IPS DF 6.9 (cell line): ENCODE measurements around the gene GALNT2.

Source experiments
- DNase-seq: peaks from one replicate; pipeline ENCODE4 v3.0.0-alpha.2; 2013; ENCODE audit warnings: low read depth, low spot score
- H3K27ac ChIP-seq: one replicate; pipeline ENCODE4 v1.5.1; 2013; ENCODE audit warnings: low read length, control low read depth
- H3K27me3 ChIP-seq: 2 replicates; pipeline ENCODE4 v1.6.1; 2013; ENCODE audit warnings: mild to moderate bottlenecking, low read length; ENCODE audit not compliant: control insufficient read depth, insufficient read depth
- H3K36me3 ChIP-seq: 2 replicates; pipeline ENCODE4 v1.6.1; 2013; ENCODE audit warnings: low read length; ENCODE audit not compliant: control insufficient read depth, insufficient read depth
- H3K4me1 ChIP-seq: 2 replicates; pipeline ENCODE4 v1.6.1; 2013; ENCODE audit warnings: low read length; ENCODE audit not compliant: control insufficient read depth, insufficient read depth
- H3K4me3 ChIP-seq: 2 replicates; pipeline ENCODE4 v1.5.1; 2013; ENCODE audit warnings: mild to moderate bottlenecking, low read length
- H3K9me3 ChIP-seq: 2 replicates; pipeline ENCODE4 v1.6.1; 2013; ENCODE audit warnings: low read length, inconsistent platforms; ENCODE audit not compliant: control insufficient read depth, insufficient read depth
- WGBS: extraction: QIAGEN DNeasy Blood & Tissue Kit; methylation state at CpG from one replicate; pipeline ENCODE4 v1.1.7; 2013; ENCODE audit warnings: mixed read lengths, missing lambda C conversion rate; ENCODE audit not compliant: insufficient read length, insufficient coverage; 5-methylcytosine and 5-hydroxymethylcytosine counted together

Gene GALNT2

DNA sequence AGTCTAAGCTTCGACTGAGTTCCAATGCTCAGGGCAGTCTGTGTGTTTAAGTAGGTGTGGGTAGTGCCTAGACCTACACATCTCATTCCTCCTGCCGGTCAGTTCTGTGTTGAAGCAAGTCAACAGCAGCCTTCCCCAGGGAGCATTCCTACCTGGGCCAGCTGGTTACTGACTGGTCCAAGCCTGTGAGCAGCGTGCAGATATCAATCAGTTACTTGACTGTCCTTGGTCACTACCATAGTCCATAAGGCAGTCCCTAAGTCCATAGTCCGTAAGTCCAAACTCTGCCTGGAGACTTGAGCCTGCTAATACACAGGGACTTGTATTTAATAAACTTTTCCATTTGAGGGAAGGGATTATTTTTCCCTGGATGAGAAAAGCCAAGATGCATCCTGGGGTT lies 187.2 kb downstream of the GALNT2 start:
- H3K27ac ChIP-seq, result no peak overlapping the region
- H3K27me3 ChIP-seq, result no peaks in the 10 kb centered on the region
- no peak overlapping the region for H3K4me3 ChIP-seq
- no peak for DNase-seq
- H3K9me3 ChIP-seq, result no peaks in the 10 kb centered on the region
- no CpG with 5 or more reads among the region's 4 CpGs for WGBS
- H3K36me3 ChIP-seq, result peaks cover 3% of the 10 kb centered on the region; the same call in 1 of the 2 replicates
- peaks cover 7% of the 10 kb centered on the region for H3K4me1 ChIP-seq

GRCh38 chr1:230255116-230255515 lies 188.1 kb downstream of the GALNT2 start:
- Histone ChIP-seq H3K36me3 (peaks cover 3% of the 10 kb centered on the region; the same call in 1 of the 2 replicates), H3K27me3 (no peaks in the 10 kb centered on the region), H3K27ac (no peak overlapping the region), H3K4me3 (no peak overlapping the region), H3K9me3 (no peaks in the 10 kb centered on the region), H3K4me1 (peaks cover 6% of the 10 kb centered on the region)
- no peak for DNase-seq
- WGBS, result no CpG with 5 or more reads among the region's 15 CpGs

DNA sequence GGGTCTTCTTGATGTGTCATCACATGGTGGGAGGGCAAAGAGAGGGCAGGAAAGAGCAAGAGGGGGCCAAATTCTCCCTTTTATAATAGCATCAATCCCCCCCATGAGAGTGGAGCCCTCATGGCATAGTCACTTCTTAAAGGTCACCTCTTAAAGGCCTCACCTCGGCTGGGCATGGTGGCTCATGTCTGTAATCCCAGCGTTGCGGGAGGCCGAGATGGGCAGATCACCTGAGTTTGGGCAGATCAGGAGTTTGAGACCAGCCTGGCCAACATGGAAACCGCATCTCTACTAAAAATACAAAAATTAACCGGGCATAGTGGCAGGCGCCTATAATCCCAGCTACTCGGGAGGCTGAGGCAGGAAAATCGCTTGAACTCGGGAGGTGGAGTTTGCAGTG lies 189.0 kb downstream of the GALNT2 start:
- DNase-seq, result no peak
- no peaks in the 10 kb centered on the region for H3K27me3 ChIP-seq
- H3K4me3 ChIP-seq, result no peak overlapping the region
- no CpG with 5 or more reads among the region's 10 CpGs for whole genome bisulfite sequencing
- no peak overlapping the region for H3K27ac ChIP-seq
- 0 out of 2 replicates have a peak, but pooled peaks cover 3% of the 10 kb centered on the region for H3K4me1 ChIP-seq
- H3K36me3 ChIP-seq, result peaks cover 3% of the 10 kb centered on the region; the same call in 1 of the 2 replicates
- no peaks in the 10 kb centered on the region for H3K9me3 ChIP-seq

GRCh38 chr1:230256896-230257295 lies 189.9 kb downstream of the GALNT2 start:
- WGBS, result no CpG with 5 or more reads among the region's 6 CpGs
- Histone ChIP-seq H3K36me3 (peaks cover 3% of the 10 kb centered on the region; the same call in 1 of the 2 replicates), H3K27ac (no peak overlapping the region), H3K4me1 (0 out of 2 replicates have a peak, but pooled peaks cover 2% of the 10 kb centered on the region), H3K27me3 (no peaks in the 10 kb centered on the region), H3K9me3 (no peaks in the 10 kb centered on the region), H3K4me3 (no peak overlapping the region)
- no peak for DNase-seq

DNA sequence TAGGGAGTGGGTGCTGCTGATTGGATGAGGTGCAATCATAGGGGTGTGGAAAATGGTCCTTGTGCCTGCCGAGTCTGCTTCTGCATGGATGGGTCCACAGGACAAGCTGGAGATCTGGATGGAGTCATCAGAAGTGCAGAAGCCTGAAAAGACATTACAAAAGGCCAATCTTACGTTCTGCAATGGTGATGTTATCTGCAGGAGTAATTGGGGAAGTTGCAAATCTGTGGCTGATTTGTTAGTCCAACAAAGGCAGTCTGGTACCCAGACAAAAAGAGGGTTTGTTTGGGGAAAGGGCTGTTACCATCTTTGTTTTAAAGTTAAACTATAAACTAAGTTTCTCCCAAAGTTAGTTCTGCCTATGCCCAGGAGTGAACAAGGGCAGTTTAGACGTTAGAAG lies 192.6 kb downstream of the GALNT2 start:
- Histone ChIP-seq H3K9me3 (no peaks in the 10 kb centered on the region), H3K27me3 (no peaks in the 10 kb centered on the region), H3K36me3 (0 out of 2 replicates have a peak, but pooled peaks cover 3% of the 10 kb centered on the region), H3K4me1 (no peaks in the 10 kb centered on the region), H3K27ac (no peak overlapping the region), H3K4me3 (no peak overlapping the region)
- no CpG with 5 or more reads among the region's 3 CpGs for WGBS
- no peak for DNase-seq

DNA sequence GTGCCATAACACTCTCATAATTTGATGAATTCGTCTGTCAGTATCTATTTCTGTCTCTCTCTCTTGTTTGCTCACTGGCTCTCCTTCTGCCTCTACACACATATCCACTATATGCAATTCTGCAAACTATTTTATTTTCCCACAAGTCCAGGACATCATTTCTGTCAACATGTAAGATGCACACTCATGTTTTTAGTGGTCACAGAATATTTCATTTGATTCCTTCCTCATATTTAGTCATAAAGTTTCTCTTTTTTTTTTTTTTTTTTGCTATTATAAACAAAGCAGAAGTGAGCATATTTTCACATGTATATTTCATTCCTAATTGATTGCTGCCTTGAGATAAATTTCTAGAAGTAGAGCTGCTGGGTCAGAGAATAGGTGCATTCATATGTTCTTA lies 193.8 kb downstream of the GALNT2 start:
- Histone ChIP-seq H3K4me1 (no peaks in the 10 kb centered on the region), H3K36me3 (no peaks in the 10 kb centered on the region), H3K27ac (no peak overlapping the region), H3K27me3 (no peaks in the 10 kb centered on the region), H3K9me3 (no peaks in the 10 kb centered on the region), H3K4me3 (no peak overlapping the region)
- no CpG with 5 or more reads among the region's 1 CpG for WGBS
- no peak for DNase-seq

GRCh38 chr1:230261928-230262650 lies 195.1 kb downstream of the GALNT2 start:
- Histone ChIP-seq H3K27me3 (no peaks in the 10 kb centered on the region), H3K4me3 (no peak overlapping the region), H3K9me3 (no peaks in the 10 kb centered on the region), H3K4me1 (no peaks in the 10 kb centered on the region), H3K27ac (no peak overlapping the region), H3K36me3 (no peaks in the 10 kb centered on the region; the same call in 1 of the 2 replicates)
- no CpG with 5 or more reads among the region's 21 CpGs for WGBS
- no peak for DNase-seq

DNA sequence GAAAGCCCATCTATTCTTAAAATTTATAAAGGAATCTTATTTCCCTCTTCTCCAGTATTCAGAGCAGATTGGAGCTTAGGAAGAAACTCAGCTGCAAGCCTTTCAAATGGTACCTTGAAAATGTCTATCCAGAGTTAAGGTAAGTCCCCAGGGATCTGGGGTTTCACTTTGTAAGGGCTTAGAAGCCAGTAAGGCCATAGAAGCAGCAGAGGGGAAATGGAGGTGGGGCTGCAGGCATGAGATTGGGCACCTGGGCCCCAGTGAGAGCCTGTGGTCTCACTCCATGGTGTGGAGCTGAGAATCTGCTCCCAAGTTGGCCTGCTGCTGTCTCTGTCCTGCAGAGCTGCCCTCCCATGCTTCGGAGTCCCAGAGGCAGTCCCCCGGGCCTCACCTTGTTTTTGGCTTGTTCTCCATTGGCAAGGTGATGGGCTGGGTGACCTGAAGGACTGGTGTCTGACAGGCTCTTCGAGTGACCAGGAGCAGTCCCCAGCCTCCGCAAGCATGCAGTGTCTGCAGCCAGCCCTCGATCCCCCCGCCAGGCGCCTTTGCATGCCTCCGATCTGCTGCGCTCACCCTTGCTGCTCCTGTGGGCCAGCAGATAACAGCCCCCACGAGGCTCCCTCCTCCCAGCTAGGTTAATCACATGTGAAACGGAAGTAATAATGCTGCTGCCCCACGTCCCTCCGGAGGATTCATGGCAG lies 196.0 kb downstream of the GALNT2 start:
- WGBS, result no CpG with 5 or more reads among the region's 13 CpGs
- H3K27me3 ChIP-seq, result no peaks in the 10 kb centered on the region
- H3K4me1 ChIP-seq, result no peaks in the 10 kb centered on the region
- no peak overlapping the region for H3K27ac ChIP-seq
- no peak for DNase-seq
- no peak overlapping the region for H3K4me3 ChIP-seq
- H3K9me3 ChIP-seq, result no peaks in the 10 kb centered on the region
- H3K36me3 ChIP-seq, result no peaks in the 10 kb centered on the region; the same call in 1 of the 2 replicates

DNA sequence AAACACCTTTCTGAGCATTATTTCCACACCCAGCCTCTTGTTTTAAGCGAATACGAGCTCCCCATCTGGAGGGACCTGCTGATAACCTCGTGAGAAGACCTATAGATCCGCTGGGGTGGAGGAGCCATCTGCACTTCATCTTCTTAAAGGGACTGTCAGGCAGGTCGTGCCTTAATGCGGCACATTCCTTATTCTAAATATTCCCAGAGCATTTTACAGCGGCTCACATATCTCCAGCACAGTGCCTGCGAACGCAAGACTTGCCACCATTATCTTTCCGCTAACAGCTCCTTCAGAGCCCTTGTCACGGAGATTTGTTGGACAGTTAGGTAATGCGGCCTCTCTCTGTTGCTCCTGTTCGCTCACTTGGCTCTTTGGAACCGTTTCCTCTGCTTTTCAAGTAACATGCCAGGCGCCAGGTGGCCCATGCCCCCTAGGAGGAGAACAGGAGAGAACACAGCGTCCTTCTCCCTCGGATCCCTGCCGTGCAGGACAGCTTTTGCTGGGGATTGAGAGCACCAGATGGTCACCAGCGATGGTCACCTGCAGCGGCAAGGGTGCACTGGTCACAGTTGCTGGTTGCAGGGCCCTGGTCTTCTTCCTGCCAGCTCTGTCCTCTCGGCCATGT lies 196.6 kb downstream of the GALNT2 start:
- no CpG with 5 or more reads among the region's 21 CpGs for WGBS
- no peaks in the 10 kb centered on the region; the same call in 1 of the 2 replicates for H3K4me1 ChIP-seq
- no peak overlapping the region for H3K4me3 ChIP-seq
- peaks cover 3% of the 10 kb centered on the region; the same call in 1 of the 2 replicates for H3K36me3 ChIP-seq
- H3K27ac ChIP-seq, result no peak overlapping the region
- DNase-seq, result no peak
- H3K27me3 ChIP-seq, result no peaks in the 10 kb centered on the region
- H3K9me3 ChIP-seq, result no peaks in the 10 kb centered on the region

DNA sequence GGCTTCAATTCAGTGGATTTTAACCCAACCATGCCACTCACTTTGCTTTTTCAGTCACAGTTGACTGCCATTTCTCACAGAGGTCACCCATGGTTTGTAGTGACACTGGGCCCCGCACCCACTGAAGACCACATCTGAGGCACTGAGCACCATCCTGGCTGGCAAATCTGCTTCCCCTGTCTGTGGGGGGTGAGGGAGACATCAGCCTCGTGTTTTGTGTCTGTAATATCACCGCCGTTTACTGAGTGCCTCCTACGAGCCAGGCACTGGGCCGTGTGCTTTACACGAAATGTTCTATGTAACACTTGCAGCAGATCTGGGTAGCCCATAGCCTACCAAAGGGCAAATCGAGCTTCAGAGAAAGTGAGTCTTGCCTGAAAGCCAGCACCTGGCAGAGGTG lies 197.3 kb downstream of the GALNT2 start:
- Histone ChIP-seq H3K27ac (no peak overlapping the region), H3K27me3 (no peaks in the 10 kb centered on the region), H3K36me3 (peaks cover 3% of the 10 kb centered on the region; the same call in 1 of the 2 replicates), H3K4me1 (no peaks in the 10 kb centered on the region; the same call in 1 of the 2 replicates), H3K4me3 (no peak overlapping the region; the same call in 1 of the 2 replicates), H3K9me3 (no peaks in the 10 kb centered on the region)
- WGBS, result no CpG with 5 or more reads among the region's 8 CpGs
- DNase-seq, result no peak
